ENCODE measurements around the gene GALNT17.
A peak's percentile ranks its signal among the peaks of the same experiment; 100 is the strongest.
"Not testable (repeated sequence)": the region's sequence is repeated elsewhere in the genome, so short reads cannot be mapped to it uniquely, and the experiment has no call there.

Gene GALNT17

GRCh38 chr7:71696511-71696910, 564.6 kb downstream of the GALNT17 start:
- no peak for DNase-seq (ENCODE audit: low read depth)

- no peak for DNase-seq (ENCODE audit: low read depth)
These were observed 565.5 kb downstream of the GALNT17 start for GRCh38 chr7:71697400-71697799.

- no peak for DNase-seq (ENCODE audit: low read depth)
These were observed 573.3 kb downstream of the GALNT17 start for GRCh38 chr7:71705217-71705616.

GRCh38 chr7:71705901-71706596, 574.1 kb downstream of the GALNT17 start:
- no peak for DNase-seq (ENCODE audit: low read depth)

- DNase-seq (ENCODE audit: low read depth): no peak
These were observed 574.6 kb downstream of the GALNT17 start for GRCh38 chr7:71706597-71706975.

GRCh38 chr7:71707041-71707440, 575.1 kb downstream of the GALNT17 start:
- DNase-seq (ENCODE audit: low read depth): no peak

GRCh38 chr7:71708710-71709109, 576.8 kb downstream of the GALNT17 start:
- no peak for DNase-seq (ENCODE audit: low read depth)

- no peak for DNase-seq (ENCODE audit: low read depth)
These were observed 578.5 kb downstream of the GALNT17 start for GRCh38 chr7:71710442-71710841.

GRCh38 chr7:71712653-71713180, 580.8 kb downstream of the GALNT17 start:
- no peak for DNase-seq (ENCODE audit: low read depth)

- DNase-seq (ENCODE audit: low read depth): no peak
These were observed 584.7 kb downstream of the GALNT17 start for GRCh38 chr7:71716690-71717089.

GRCh38 chr7:71718563-71718962, 586.6 kb downstream of the GALNT17 start:
- DNase-seq (ENCODE audit: low read depth): no peak

- DNase-seq (ENCODE audit: low read depth): no peak
These were observed 589.8 kb downstream of the GALNT17 start for GRCh38 chr7:71721742-71722141.

GRCh38 chr7:71723859-71724258, 591.9 kb downstream of the GALNT17 start:
- DNase-seq (ENCODE audit: low read depth): no peak

- no peak for DNase-seq (ENCODE audit: low read depth)
These were observed 595.4 kb downstream of the GALNT17 start for GRCh38 chr7:71727347-71727746.

- no peak for DNase-seq (ENCODE audit: low read depth)
These were observed 599.8 kb downstream of the GALNT17 start for GRCh38 chr7:71731740-71732139.

- peak; percentile 4 for DNase-seq (ENCODE audit: low read depth)
These were observed 601.3 kb downstream of the GALNT17 start for GRCh38 chr7:71733107-71733870.

- DNase-seq (ENCODE audit: low read depth): no peak
These were observed 604.1 kb downstream of the GALNT17 start for GRCh38 chr7:71735961-71736556.

- not testable (repeated sequence) for DNase-seq (ENCODE audit: low read depth)
These were observed 606.1 kb downstream of the GALNT17 start for GRCh38 chr7:71737931-71738540.

GRCh38 chr7:71739520-71740173, 607.7 kb downstream of the GALNT17 start:
- DNase-seq (ENCODE audit: low read depth): no peak

GRCh38 chr7:71740174-71740560, 608.2 kb downstream of the GALNT17 start:
- DNase-seq (ENCODE audit: low read depth): no peak

GRCh38 chr7:71746006-71746405, 614.1 kb downstream of the GALNT17 start:
- DNase-seq (ENCODE audit: low read depth): no peak

GRCh38 chr7:71750290-71750689, 618.3 kb downstream of the GALNT17 start:
- DNase-seq (ENCODE audit: low read depth): no peak

All from stimulated activated CD8-positive, alpha-beta memory T cell treated with anti-CD3 and anti-CD28 coated beads, Interleukin-12 subunit alpha, Interleukin-12 subunit beta, amount 100 ng/mL, for 4 hours (primary cell).